Spleen (tissue), 7 donors: Measurements from ENCODE around the gene TTC5.
"Not testable (repeated sequence)": the region's sequence is repeated elsewhere in the genome, so short reads cannot be mapped to it uniquely, and the experiment has no call there.

Source experiments
- CTCF ChIP-seq, 11 experiments: fragments of 200-600 bp in 7 of 11; fragments of 450-650 bp in 4 of 11; sonication (generic) in 4 of 11; IDR thresholded peaks in 8 of 11; conservative IDR thresholded peaks in 3 of 11; 1 replicate in 7 of 11; 2 replicates in 4 of 11; pipeline versions ENCODE4 v1.4.0 to v1.8.0; 2016 to 2021; ENCODE audit warnings: antibody characterized with exemption in 11 of 11, inconsistent platforms in 4 of 11, mild to moderate bottlenecking in 1 of 11
- POLR2A ChIP-seq, 3 donors: fragments of 450-650 bp; IDR thresholded peaks; one replicate each; pipeline ENCODE4 v1.5.1; 2017; ENCODE audit warnings: antibody characterized with exemption in 3 of 3, mild to moderate bottlenecking in 1 of 3
- POLR2AphosphoS5 ChIP-seq, 3 donors: sonication (generic); formaldehyde crosslinking; IDR thresholded peaks; one replicate each; pipeline ENCODE4 v1.5.1; 2017; ENCODE audit warnings: antibody characterized with exemption in 3 of 3
- donor health status: DM: no; HTN: no; CAD: no; lungs with moderate emphysema.
- donor health status: DM: no; HTN: no; CAD: no.
- donor health status: DM: no; HTN: no; CAD: no.

GRCh38 chr14:20264361-20264760 lies 41.4 kb downstream of the TTC5 start:
- TF ChIP-seq CTCF (IDR thresholded peaks at IDR 0.05 in 8 of 11, conservative IDR thresholded peaks at IDR 0.05 in 3 of 11); POLR2A (IDR thresholded peaks at IDR 0.05); POLR2AphosphoS5 (IDR thresholded peaks at IDR 0.05): not testable (repeated sequence)
